Epidermal melanocyte (primary cell): ENCODE measurements around the gene GPR161.
"Not testable (repeated sequence)": the region's sequence is repeated elsewhere in the genome, so short reads cannot be mapped to it uniquely, and the experiment has no call there.

Source experiments
- DNase-seq: peaks from one replicate; pipeline ENCODE4 v3.0.0; 2011; ENCODE audit warnings: low spot score; ENCODE audit not compliant: insufficient read length

The GPR161 gene, protein sequence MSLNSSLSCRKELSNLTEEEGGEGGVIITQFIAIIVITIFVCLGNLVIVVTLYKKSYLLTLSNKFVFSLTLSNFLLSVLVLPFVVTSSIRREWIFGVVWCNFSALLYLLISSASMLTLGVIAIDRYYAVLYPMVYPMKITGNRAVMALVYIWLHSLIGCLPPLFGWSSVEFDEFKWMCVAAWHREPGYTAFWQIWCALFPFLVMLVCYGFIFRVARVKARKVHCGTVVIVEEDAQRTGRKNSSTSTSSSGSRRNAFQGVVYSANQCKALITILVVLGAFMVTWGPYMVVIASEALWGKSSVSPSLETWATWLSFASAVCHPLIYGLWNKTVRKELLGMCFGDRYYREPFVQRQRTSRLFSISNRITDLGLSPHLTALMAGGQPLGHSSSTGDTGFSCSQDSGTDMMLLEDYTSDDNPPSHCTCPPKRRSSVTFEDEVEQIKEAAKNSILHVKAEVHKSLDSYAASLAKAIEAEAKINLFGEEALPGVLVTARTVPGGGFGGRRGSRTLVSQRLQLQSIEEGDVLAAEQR

GRCh38 chr1:168136709-168137514 lies at the start of gene GPR161:
TSS of gene GPR161 (minus strand) at chr1:168136930. CDS start at chr1:168104850, 32,080 bp downstream.
- no peak for DNase-seq

DNA sequence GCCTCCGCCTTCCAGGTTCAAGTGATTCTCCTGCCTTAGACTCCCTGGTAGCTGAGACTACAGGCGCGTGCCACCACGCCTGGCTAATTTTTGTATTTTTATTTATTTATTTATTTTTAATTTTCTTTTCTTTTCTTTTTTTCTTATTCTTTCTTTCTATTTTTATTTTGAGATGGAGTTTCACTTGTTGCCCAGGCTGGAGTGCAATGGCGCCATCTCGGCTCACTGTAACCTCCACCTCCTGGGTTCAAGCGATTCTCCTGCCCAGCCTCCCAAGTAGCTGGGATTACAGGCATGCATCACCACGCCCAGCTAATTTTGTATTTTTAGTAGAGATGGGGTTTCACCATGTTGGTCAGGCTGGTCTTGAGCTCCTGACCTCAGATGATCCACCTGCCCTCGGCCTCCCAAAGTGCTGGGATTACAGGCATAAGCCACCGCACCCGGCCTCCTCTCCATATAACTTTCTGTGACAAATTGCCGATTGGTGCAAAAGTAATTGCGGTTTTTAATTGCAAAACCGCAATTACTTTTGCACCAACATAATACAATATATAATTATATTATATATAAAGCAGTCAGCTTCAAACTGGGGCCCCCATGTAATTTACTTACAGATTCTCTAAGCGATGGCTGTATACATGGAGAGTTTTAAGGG lies 44.5 kb upstream of the GPR161 start:
- not testable (repeated sequence) for DNase-seq

GRCh38 chr1:168180148-168180524 lies 43.4 kb upstream of the GPR161 start:
- no peak for DNase-seq

DNA sequence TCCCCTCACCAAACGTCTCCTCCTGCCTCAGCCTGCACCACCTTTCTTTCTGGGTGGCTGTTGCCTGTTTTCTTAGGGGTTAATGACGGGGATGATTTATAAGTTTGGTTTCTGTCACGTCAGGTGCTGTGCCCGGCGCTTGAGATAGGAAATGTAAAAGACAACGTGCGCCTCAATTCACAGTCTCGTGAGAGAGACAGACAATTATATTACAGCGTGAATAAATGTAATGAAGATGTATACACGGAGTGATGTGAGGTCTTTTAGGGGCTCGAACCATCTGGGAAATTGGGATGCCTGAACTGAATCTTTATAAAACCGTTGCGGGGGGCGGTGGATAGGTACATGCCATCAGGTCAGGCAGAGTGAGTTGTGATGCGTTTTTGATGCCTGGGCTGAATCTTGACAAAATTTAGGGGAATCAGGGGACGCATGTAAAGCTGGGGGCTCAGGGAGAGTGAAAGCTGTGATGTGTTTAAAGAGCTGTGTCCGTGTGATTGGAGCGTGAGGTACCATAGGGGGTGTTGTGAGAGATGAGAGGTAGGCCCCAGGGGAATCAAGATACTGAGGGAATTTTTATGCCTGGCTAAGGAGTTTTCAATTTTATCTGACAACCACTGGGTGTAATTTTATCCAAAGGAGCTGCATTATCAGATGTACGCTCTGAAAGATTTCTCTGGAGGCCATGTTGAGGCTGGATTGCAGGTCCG lies 42.9 kb upstream of the GPR161 start:
- no peak for DNase-seq

DNA sequence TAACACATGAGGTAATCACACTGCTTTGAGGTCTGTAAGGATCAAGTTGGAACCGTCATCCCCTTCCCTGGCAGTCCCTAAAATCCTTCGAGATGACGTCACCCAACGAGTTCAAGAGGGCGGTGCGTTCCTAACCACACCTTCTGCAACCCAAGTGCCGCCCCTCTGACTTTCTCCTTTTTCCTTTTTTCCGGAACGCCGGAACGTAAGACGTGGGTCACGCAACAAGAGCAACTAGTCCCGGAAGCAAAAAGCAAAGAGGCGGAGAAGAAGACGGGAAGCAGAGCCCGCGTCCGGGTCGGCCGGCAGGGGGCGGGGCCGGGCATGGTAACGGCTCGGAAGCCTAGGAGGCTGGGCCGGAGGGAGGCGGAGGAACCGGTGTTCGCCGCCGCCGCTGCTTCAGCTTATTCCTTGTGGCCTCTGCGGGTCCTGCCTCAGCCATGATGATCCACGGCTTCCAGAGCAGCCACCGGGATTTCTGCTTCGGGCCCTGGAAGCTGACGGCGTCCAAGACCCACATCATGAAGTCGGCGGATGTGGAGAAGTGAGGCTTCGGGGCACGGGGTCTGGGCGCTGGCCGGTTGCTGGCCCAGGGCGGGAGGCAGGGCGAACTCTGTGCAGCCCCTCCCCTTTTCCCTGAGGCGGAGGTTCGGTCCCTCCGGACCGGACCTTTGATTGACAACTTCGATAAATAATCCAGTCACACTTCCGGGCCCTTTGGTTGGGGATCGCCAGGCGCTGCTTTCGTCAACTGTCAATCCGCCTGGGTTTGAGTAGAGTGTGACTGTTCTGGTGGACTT lies 42.1 kb upstream of the GPR161 start, which contains the start of gene TIPRL:
Gene TIPRL (plus strand): TSS at position 325 of the 800 bp plus-strand sequence. CDS start 116 bp downstream, at position 441.
- peak; percentile 77 for DNase-seq

GRCh38 chr1:168178227-168178637 lies 41.5 kb upstream of the GPR161 start:
- no peak for DNase-seq

- DNase-seq: no peak
Observed at GRCh38 chr1:168172250-168172915, 35.7 kb upstream of the GPR161 start.

DNA sequence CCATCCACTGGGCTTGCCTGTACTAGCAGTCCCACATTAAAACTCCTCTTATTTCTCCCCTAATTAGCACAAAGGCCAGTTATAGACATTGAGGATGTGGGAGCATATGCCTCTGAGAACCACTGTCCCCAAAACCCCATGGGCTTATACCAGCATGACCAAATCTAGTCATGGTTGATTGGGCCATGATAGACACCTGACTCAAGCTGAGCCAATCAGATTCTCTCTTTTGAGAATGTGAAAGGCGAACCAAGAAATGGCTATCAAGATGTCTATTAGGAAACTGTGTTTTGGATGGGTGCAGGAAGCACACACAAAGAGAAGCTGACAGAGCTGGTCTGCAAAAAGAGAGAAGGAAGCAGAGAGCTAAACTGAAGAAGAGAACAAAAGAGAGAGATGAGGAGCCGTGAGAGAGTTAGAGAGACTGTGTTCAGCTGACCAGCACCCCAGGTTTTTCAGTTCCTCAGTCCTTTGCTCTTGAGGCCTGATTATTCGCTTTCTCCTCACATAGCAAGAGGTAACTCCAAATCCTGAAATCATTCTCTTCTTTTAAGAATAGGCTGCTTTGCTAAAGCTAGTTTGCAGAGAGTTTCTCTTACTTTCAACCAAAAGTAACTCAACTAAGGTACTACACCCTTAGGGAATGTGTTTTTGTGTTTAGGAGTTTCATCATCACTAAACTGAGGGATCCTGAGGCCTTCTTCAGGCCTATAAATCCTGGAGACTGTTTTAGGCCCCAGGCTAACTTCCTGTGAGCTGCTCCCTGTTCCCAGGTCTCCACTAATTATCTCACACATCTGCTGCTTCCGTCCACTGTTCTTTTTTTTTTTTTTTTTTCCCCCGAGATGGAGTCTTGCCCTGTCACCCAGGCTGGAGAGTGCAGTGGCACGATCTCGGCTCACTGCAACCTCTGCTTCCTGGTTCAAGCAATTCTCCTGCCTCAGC lies 34.1 kb upstream of the GPR161 start:
- DNase-seq: no peak

DNA sequence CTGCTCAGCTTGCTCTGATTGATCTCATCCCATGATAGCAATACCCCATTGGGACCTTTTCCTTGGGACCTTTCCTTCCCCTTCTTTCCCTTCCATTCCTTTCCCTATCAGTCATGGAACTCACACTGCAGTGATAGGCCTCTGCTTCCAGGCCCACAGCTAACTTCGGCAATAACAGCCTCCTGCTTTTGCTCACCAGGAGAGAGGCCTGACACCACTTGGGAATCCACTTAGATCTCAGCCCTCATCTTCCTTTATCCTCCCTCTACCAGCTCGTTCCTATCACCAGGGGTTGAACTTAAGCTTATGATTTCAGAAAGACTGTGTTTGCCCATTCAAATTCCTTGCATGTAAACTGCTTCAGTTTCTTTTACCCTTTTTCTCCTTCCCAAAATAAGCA lies 31.1 kb upstream of the GPR161 start:
- DNase-seq: no peak

DNA sequence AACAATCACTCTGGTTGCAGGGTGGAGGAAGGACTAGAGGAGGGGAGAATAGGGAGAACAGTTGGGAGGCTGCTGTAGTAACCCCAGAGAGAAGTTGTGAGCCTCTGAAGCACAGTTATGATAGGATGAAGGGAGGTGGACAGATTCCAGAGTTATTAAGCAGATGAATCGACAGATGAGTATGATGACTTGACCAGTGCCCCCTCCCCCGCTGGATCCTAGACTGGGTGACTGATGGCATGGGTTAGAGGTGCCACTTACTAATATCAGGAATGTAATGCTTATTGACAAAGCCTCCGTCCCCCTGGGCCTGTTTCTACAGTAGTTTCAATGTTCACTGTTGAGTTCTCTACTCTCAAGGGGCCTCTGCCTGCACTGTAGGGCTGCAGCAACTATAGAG lies 28.0 kb upstream of the GPR161 start:
- DNase-seq: no peak

DNA sequence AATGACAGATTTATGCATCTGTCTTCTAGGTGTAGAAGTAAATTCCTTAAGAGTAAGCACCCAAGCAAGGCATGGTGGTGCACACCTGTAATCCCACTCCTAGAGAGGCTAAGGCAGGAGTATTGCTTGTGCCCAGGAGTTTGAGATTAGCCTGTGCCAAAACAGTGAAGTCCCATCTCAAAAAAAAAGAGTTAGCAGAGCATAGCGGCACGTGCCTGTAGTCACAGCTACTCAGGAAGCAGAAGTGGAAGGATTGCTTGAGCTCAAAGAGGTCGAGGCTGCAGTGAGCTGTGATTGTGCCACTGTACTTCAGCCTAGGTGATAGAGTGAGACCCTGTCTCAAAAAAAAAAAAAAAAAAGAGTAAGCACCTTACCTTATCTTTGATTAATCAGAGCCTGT lies 26.9 kb upstream of the GPR161 start:
- DNase-seq: no peak

GRCh38 chr1:168161459-168161858 lies 24.7 kb upstream of the GPR161 start:
- no peak for DNase-seq

DNA sequence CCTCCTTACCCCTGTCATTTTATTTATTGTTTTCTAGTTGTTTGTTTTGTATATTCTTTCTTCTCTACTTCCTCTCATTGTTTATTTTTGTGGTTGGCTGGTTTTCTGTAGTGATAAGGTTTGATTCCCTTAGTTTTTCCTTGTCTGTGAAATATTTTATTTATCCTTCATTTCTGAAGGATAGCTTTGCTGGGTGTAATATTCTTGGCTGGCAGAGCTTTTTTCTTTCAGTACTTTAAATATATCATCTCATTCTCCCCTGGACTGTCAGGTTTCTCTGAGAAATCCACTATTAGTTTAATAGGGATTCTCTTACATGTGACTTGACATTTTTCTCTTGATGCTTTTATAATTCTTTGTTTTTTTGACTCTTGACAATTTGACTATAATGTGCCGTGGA lies 23.2 kb upstream of the GPR161 start:
- DNase-seq: no peak

DNA sequence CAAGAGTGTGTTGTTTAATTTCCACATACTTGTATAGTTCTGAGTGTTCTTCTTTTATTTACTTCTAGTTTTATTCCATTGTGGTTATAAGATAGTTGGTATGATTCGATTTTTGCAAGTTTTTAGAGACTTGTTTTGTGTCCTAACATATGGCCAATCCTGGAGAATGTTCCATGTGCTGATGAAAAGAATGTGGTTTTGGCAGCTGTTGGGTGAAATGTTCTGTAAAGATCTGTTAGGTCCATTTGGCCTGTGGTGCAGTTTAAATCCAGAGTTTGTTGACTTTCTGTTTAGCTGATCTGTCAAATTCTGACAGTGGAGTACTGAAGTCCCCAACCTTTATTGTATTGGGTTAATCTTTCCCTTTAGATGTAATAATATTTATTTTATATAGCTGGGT lies 22.5 kb upstream of the GPR161 start:
- no peak for DNase-seq

DNA sequence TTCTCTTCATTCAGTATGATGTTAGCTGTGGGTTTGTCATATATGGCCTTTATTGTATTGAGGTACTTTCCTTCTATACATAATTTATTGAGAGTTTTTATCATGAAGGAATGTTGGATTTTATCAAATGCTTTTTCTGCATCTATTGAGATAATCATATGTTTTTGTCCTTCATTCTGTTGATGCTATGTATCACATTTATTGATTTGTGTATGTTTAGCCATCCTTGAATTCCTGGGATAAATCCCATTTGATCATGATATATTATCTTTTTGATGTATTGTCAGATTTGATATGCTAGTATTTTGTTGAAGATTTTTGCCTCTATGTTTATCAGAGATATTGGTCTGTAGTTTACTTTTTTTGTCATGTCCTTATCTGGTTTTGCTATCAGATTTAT lies 20.9 kb upstream of the GPR161 start:
- DNase-seq: no peak

DNA sequence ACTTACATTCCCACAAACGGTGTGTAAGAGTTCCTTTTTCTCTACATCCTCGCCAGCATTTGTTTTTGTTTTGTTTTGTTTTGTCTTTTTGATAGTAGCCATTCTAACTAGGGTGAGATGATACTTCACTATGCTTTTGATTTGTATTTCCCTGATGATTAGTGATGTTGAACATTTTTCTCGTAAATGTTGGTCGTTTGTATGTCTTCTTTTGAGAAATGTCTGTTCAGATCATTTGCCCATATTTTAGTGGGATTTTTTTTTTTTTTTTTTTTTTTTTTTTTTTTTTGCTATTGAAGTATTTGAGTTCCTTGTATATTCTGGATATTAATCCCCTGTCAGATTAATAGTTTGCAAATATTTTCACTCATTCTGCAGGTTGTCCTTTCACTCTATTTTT lies 19.2 kb upstream of the GPR161 start:
- no peak for DNase-seq

DNA sequence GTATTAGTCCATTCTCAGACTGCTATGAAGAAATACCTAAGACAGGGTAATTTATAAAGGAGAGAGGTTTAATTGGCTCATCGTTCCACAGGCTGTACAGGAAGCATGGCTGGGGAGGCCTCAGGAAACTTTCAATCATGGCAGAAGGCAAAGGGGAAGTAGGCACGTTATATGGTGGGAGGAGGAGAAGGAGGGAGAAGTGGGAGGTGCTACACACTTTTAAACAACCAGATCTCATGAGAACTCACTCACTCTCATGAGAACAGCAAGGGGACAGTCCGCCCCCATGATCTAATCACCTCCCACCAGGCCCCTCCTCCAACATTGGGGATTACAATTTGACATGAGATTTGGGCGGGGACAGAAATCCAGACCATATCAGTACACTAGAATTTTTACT lies 18.0 kb upstream of the GPR161 start:
- not testable (repeated sequence) for DNase-seq

DNA sequence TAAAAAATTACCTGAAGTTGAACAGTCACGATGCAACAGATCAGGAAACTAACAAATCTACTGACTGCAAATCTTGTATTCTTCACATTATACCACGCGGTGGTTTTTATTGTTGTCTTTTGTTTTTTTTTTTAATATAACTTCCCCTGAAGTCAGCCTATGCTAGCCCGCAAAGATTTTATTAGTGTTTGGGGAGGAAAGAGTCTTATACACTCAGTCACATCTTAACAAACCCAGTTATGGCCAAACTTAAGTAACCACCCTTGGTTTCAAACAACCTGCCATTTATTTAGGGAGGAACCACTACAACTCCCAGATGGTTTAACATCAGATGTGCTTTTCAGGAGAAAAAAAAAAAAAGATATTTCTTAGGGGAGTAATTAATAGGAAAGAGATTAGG lies 15.2 kb upstream of the GPR161 start:
- no peak for DNase-seq

GRCh38 chr1:168150283-168150682 lies 13.6 kb upstream of the GPR161 start:
- no peak for DNase-seq
